Neural cell (in vitro differentiated cells): ENCODE results near the gene LYPLAL1. TPM values are rescaled to one million over a fixed set of nuclear protein-coding genes. Genes with fewer than 3 reads are reported as not detected.

ENCODE experiments used
- H2AFZ ChIP-seq: fragments of 200-600, 300-800 bp; sonication (generic), shearing (Covaris generic); 2 replicates; pipeline ENCODE4 v1.6.0; 2014; ENCODE audit warnings: low read depth, mild to moderate bottlenecking, antibody characterized with exemption, low read length, moderate library complexity
- H3F3A ChIP-seq: fragments of 200-600 bp; shearing (Covaris generic); 2 replicates; pipeline ENCODE4 v1.6.1; 2016; ENCODE audit warnings: mild to moderate bottlenecking, moderate library complexity, mixed read lengths, antibody characterized with exemption, low read length; ENCODE audit not compliant: insufficient read depth, poor library complexity, severe bottlenecking
- H3K27ac ChIP-seq: fragments of 200-600, 300-800 bp; sonication (generic), shearing (Covaris generic); 2 replicates; pipeline ENCODE4 v1.5.1; 2014; ENCODE audit warnings: mild to moderate bottlenecking, low read length, moderate library complexity
- H3K27me3 ChIP-seq: fragments of 300-800, 200-600 bp; sonication (generic), shearing (Covaris generic); 2 replicates; pipeline ENCODE4 v1.6.0; 2014; ENCODE audit warnings: mild to moderate bottlenecking, low read depth, low read length, moderate library complexity; ENCODE audit not compliant: insufficient read depth
- H3K36me3 ChIP-seq: fragments of 300-800, 200-600 bp; sonication (generic), shearing (Covaris generic); 2 replicates; pipeline ENCODE4 v1.5.1; 2014; ENCODE audit warnings: mild to moderate bottlenecking, antibody characterized with exemption, low read length, moderate library complexity; ENCODE audit not compliant: insufficient read depth
- H3K4me2 ChIP-seq: fragments of 300-800, 200-600 bp; sonication (generic), shearing (Covaris generic); 2 replicates; pipeline ENCODE4 v1.6.0; 2014; ENCODE audit warnings: mild to moderate bottlenecking, low read length
- H3K4me3 ChIP-seq: fragments of 300-800, 200-600 bp; sonication (generic), shearing (Covaris generic); 2 replicates; pipeline ENCODE4 v1.5.1; 2014; ENCODE audit warnings: mild to moderate bottlenecking, low read length, moderate library complexity
- H3K79me2 ChIP-seq: fragments of 200-600 bp; shearing (Covaris generic); replicated peaks from 2 replicates; pipeline ENCODE4 v1.6.0; 2014; ENCODE audit warnings: mild to moderate bottlenecking, low read length, moderate library complexity; ENCODE audit not compliant: insufficient read depth
- H3K9ac ChIP-seq: fragments of 300-800, 200-600 bp; sonication (generic), shearing (Covaris generic); 2 replicates; pipeline ENCODE4 v1.6.1; 2016; ENCODE audit warnings: mild to moderate bottlenecking, low read length, mixed read lengths
- H3K9me2 ChIP-seq: fragments of 200-600 bp; shearing (Covaris generic); 2 replicates; pipeline ENCODE4 v1.6.1; 2016; ENCODE audit warnings: mild to moderate bottlenecking, low read length, mixed read lengths; ENCODE audit not compliant: insufficient read depth
- H3K9me3 ChIP-seq: fragments of 200-600, 300-800 bp; sonication (generic), shearing (Covaris generic); 2 replicates; pipeline ENCODE4 v1.6.1; 2016; ENCODE audit warnings: mild to moderate bottlenecking, mixed run types, low read length, moderate library complexity, mixed read lengths
- H4K20me1 ChIP-seq: fragments of 200-600 bp; shearing (Covaris generic); 2 replicates; pipeline ENCODE4 v1.6.1; 2016; ENCODE audit warnings: mild to moderate bottlenecking, mixed run types; ENCODE audit not compliant: insufficient read depth
- EP300 ChIP-seq: fragments of 450-650 bp; conservative IDR thresholded peaks from 2 replicates; pipeline ENCODE4 v1.6.1; 2014; ENCODE audit warnings: antibody characterized with exemption, mild to moderate bottlenecking, moderate library complexity; ENCODE audit not compliant: poor library complexity, severe bottlenecking
- EZH2 ChIP-seq: fragments of 200-600, 300-800 bp; shearing (Covaris generic), sonication (generic); IDR thresholded peaks from 2 replicates; pipeline ENCODE4 v1.6.1; 2014; ENCODE audit warnings: antibody characterized with exemption, low read length, borderline replicate concordance, mild to moderate bottlenecking; ENCODE audit not compliant: insufficient read depth, poor library complexity, severe bottlenecking
- MXI1 ChIP-seq: fragments of 450-650 bp; conservative IDR thresholded peaks from 2 replicates; pipeline ENCODE4 v1.6.1; 2014; ENCODE audit warnings: antibody characterized with exemption, mild to moderate bottlenecking; ENCODE audit not compliant: poor library complexity, severe bottlenecking
- POLR2AphosphoS5 ChIP-seq: IDR thresholded peaks from 2 replicates; pipeline ENCODE4 v1.6.1; 2012
- RAD21 ChIP-seq: fragments of 450-650 bp; conservative IDR thresholded peaks from 2 replicates; pipeline ENCODE4 v1.6.1; 2014; ENCODE audit warnings: antibody characterized with exemption, mild to moderate bottlenecking, moderate library complexity
- REST ChIP-seq: IDR thresholded peaks from 2 replicates; pipeline ENCODE4 v1.6.1; 2012; ENCODE audit warnings: borderline replicate concordance
- SMC3 ChIP-seq: fragments of 450-650 bp; conservative IDR thresholded peaks from 2 replicates; pipeline ENCODE4 v1.6.1; 2014; ENCODE audit warnings: antibody characterized with exemption, mild to moderate bottlenecking, moderate library complexity; ENCODE audit not compliant: poor library complexity
- TAF1 ChIP-seq: IDR thresholded peaks from 2 replicates; pipeline ENCODE4 v1.6.1; 2012; ENCODE audit warnings: low read depth
- polyA plus RNA-seq: library from polyadenylated mRNA; depleted of rRNA; stranded (reverse); fragments of >200 nt; gene quantifications from 2 replicates; pipeline ENCODE4 v1.2.3, GENCODE V29; 2014
- TF ChIP-seq, protein P1 (sequence below): fragments of 450-650 bp; IDR thresholded peaks from 2 replicates; pipeline ENCODE4 v1.5.1; 2014; ENCODE audit warnings: antibody characterized with exemption, mild to moderate bottlenecking, moderate library complexity; ENCODE audit not compliant: poor library complexity, severe bottlenecking

Gene LYPLAL1
- polyA plus RNA-seq, 1 donor from 2014 or later, result 38.1 TPM

GRCh38 chr1:219140303-219140877, 33.3 kb upstream of the LYPLAL1 start:
- Histone ChIP-seq H3K4me3 (no peak overlapping the region), H3K36me3 (no peaks in the 10 kb centered on the region), H2AFZ (no peak overlapping the region), H3K9me3 (no peaks in the 10 kb centered on the region), H3K27ac (no peak overlapping the region), H3K9ac (no peak overlapping the region), H4K20me1 (no peaks in the 10 kb centered on the region), H3K79me2 (no peaks in the 10 kb centered on the region), H3F3A (no peaks in the 10 kb centered on the region), H3K27me3 (no peaks in the 10 kb centered on the region), H3K9me2 (no peaks in the 10 kb centered on the region), H3K4me2 (no peak overlapping the region)
- no peak for TF ChIP-seq REST
- no peak for TF ChIP-seq EZH2
- no peak for TF ChIP-seq EP300
- no peak for TF ChIP-seq TAF1
- TF ChIP-seq MXI1, result no peak
- TF ChIP-seq RAD21, result no peak
- TF ChIP-seq, protein P1, sequence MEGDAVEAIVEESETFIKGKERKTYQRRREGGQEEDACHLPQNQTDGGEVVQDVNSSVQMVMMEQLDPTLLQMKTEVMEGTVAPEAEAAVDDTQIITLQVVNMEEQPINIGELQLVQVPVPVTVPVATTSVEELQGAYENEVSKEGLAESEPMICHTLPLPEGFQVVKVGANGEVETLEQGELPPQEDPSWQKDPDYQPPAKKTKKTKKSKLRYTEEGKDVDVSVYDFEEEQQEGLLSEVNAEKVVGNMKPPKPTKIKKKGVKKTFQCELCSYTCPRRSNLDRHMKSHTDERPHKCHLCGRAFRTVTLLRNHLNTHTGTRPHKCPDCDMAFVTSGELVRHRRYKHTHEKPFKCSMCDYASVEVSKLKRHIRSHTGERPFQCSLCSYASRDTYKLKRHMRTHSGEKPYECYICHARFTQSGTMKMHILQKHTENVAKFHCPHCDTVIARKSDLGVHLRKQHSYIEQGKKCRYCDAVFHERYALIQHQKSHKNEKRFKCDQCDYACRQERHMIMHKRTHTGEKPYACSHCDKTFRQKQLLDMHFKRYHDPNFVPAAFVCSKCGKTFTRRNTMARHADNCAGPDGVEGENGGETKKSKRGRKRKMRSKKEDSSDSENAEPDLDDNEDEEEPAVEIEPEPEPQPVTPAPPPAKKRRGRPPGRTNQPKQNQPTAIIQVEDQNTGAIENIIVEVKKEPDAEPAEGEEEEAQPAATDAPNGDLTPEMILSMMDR, result no peak
- TF ChIP-seq SMC3, result no peak
- TF ChIP-seq POLR2AphosphoS5, result no peak

- Histone ChIP-seq H3K9me3 (no peaks in the 10 kb centered on the region), H3K36me3 (no peaks in the 10 kb centered on the region), H3K9ac (no peak overlapping the region), H4K20me1 (no peaks in the 10 kb centered on the region), H3K4me3 (no peak overlapping the region), H3K9me2 (no peaks in the 10 kb centered on the region), H3F3A (no peaks in the 10 kb centered on the region), H3K4me2 (no peak overlapping the region), H3K27ac (no peak overlapping the region), H3K79me2 (no peaks in the 10 kb centered on the region), H3K27me3 (no peaks in the 10 kb centered on the region), H2AFZ (no peak overlapping the region)
- TF ChIP-seq RAD21 (no peak), EZH2 (no peak), SMC3 (no peak), REST (no peak), EP300 (no peak), MXI1 (no peak), TAF1 (no peak), POLR2AphosphoS5 (no peak)
- TF ChIP-seq, protein P1, result no peak
Observed at GRCh38 chr1:219143735-219144134, 29.9 kb upstream of the LYPLAL1 start.
